MCF 10A (cell line): ENCODE data around the gene COL27A1. TPM values are rescaled to one million over a fixed set of nuclear protein-coding genes. Genes with fewer than 3 reads are reported as not detected.

ENCODE experiments used
- BruUV-seq: library from RNA; stranded (reverse); fragments of 400-500 nt; replicated peaks from 2 replicates; lab custom pipeline; 2021; lab: Mats Ljungman, UMichigan
- CTCF ChIA-PET: fragments of 300-600 bp; sonication (Branson Sonifier 250); formaldehyde crosslinking; extraction: SDS; loops from one replicate; lab custom pipeline; 2021; ENCODE audit warnings: antibody characterized with exemption, inconsistent platforms; lab: Yijun Ruan, JAX
- POLR2A ChIA-PET: fragments of 300-600, 350-650 bp; sonication (Branson Sonifier 250); formaldehyde crosslinking; extraction: SDS; loops from one replicate; lab custom pipeline; 2020; ENCODE audit warnings: antibody characterized with exemption, inconsistent platforms; lab: Yijun Ruan, JAX
- DNase-seq: peaks from one replicate; pipeline ENCODE4 v3.0.0-alpha.2; 2018; ENCODE audit not compliant: unreplicated experiment
- H3K27ac Mint-ChIP-seq: one replicate; pipeline ENCODE4 v1.8.0; 2022; ENCODE audit warnings: mild to moderate bottlenecking, low read depth, mixed read lengths; ENCODE audit not compliant: unreplicated experiment
- H3K27me3 Mint-ChIP-seq: one replicate; pipeline ENCODE4 v1.8.0; 2022; ENCODE audit warnings: mixed read lengths; ENCODE audit not compliant: insufficient read depth, unreplicated experiment
- H3K36me3 Mint-ChIP-seq: one replicate; pipeline ENCODE4 v1.8.0; 2022; ENCODE audit warnings: mild to moderate bottlenecking, moderate library complexity, mixed read lengths; ENCODE audit not compliant: insufficient read depth, unreplicated experiment
- H3K4me1 Mint-ChIP-seq: one replicate; pipeline ENCODE4 v1.8.0; 2022; ENCODE audit warnings: mixed read lengths; ENCODE audit not compliant: insufficient read depth, unreplicated experiment
- H3K4me3 Mint-ChIP-seq: one replicate; pipeline ENCODE4 v1.8.0; 2022; ENCODE audit warnings: mild to moderate bottlenecking, moderate library complexity, mixed read lengths; ENCODE audit not compliant: unreplicated experiment
- H3K9me3 Mint-ChIP-seq: one replicate; pipeline ENCODE4 v1.8.0; 2022; ENCODE audit warnings: mixed read lengths; ENCODE audit not compliant: unreplicated experiment
- intact Hi-C: fragments of 100-400 bp; cut with micrococcal nuclease; formaldehyde crosslinking; loops from 2 replicates; pipeline ENCODE4 v1.14.1; 2022
- total RNA-seq: library from RNA; stranded (reverse); gene quantifications from 2 replicates; pipeline ENCODE4 v1.2.3, GENCODE V29; 2022
- TF ChIP-seq, protein P1 (sequence below): fragments of 200-600 bp; IDR thresholded peaks from one replicate; pipeline ENCODE4 v1.8.0; 2022; ENCODE audit warnings: antibody characterized with exemption, mild to moderate bottlenecking; ENCODE audit not compliant: unreplicated experiment

COL27A1 gene
- total RNA-seq, 1 experiment from 2014 or later: 2.9 TPM

DNA sequence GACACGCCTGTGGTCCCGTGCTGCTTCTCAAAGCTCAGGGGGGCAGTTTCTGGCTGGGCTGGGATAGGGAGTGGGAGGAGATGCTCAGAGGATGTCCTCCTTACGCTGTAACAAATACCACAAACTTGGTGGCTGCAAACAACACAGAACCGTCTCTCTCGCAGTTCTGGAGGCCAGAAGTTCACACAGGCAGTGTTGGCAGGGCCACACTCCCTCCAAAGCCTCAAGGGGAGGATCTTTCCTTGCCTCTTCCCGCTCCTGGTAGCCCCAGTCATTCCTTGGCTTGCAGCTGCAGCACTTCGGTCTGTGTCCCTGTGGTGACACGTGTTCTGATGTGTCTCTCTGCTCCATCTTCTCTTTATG lies 157.2 kb downstream of the COL27A1 start:
- no peak for DNase-seq
- ChIA-PET CTCF (no interaction called here), POLR2A (no interaction called here)
- intact Hi-C loops: no loop called here
- Mint-ChIP-seq H3K9me3 (no peaks in the 10 kb centered on the region), H3K4me3 (no peak overlapping the region), H3K27ac (no peak overlapping the region), H3K36me3 (no peaks in the 10 kb centered on the region), H3K27me3 (no peaks in the 10 kb centered on the region), H3K4me1 (no peaks in the 10 kb centered on the region)
- BruUV-seq: no TSS peak
- TF ChIP-seq, protein P1, sequence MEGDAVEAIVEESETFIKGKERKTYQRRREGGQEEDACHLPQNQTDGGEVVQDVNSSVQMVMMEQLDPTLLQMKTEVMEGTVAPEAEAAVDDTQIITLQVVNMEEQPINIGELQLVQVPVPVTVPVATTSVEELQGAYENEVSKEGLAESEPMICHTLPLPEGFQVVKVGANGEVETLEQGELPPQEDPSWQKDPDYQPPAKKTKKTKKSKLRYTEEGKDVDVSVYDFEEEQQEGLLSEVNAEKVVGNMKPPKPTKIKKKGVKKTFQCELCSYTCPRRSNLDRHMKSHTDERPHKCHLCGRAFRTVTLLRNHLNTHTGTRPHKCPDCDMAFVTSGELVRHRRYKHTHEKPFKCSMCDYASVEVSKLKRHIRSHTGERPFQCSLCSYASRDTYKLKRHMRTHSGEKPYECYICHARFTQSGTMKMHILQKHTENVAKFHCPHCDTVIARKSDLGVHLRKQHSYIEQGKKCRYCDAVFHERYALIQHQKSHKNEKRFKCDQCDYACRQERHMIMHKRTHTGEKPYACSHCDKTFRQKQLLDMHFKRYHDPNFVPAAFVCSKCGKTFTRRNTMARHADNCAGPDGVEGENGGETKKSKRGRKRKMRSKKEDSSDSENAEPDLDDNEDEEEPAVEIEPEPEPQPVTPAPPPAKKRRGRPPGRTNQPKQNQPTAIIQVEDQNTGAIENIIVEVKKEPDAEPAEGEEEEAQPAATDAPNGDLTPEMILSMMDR: no peak

DNA sequence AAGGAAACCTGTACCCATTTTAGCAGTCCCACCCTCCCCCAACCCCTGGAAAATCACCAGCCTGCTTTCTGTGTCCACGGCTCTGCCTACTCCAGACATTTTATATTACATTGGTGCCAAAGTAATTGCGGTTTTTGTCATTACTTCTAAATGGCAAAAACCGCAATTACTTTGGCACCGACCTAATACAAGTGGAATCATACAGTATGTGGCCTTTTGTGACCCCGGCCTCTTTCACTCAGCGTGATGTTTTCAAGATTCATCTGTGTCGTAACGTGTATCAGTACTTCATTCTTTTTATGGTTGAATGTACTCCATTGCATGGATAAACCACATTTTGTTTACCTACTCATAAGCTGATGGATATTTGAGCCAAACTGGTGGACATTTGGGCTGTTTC lies 157.8 kb downstream of the COL27A1 start:
- intact Hi-C loops: no loop called here
- H3K27me3 Mint-ChIP-seq: no peaks in the 10 kb centered on the region
- H3K27ac Mint-ChIP-seq: no peak overlapping the region
- no peak overlapping the region for H3K4me3 Mint-ChIP-seq
- CTCF ChIA-PET: interaction anchor here (1.0 to 1.2 kb wide), 2 partner anchors 8 to 629 kb away, joined by 3 to 4 read pairs; no protein-coding TSS in a partner anchor
- no peaks in the 10 kb centered on the region for H3K36me3 Mint-ChIP-seq
- TF ChIP-seq, protein P1: no peak
- POLR2A ChIA-PET: no interaction called here
- H3K4me1 Mint-ChIP-seq: peaks cover 6% of the 10 kb centered on the region
- H3K9me3 Mint-ChIP-seq: no peaks in the 10 kb centered on the region
- BruUV-seq: no TSS peak
- DNase-seq: no peak

DNA sequence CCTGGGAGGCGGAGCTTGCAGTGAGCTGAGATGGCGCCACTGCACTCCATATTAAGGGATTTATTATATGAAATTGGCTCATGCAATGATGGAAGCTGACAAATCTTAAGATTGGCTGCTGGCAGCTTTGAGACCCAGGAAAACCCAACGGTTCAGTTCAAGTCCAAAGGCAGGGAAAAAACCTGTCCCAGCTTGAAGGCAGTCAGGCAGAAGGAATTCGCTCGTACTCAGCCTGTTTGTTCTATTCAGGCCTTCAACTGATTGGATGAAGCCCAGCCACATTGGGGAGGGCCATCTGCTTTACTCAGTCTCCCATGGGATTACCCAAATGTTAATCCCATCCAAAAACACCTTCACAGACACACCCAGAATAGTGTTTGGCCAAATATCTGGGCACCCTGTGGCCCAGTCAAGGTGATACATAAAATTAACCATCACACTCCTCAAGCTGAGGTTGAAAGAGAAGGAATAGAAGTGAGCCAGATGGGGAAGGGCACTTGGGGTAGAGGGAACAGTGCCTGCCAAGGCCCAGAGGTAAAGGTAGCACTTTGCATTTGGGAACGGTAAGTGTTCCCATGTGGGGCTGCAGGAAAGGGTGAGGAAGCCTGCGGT lies 159.0 kb downstream of the COL27A1 start:
- no TSS peak for BruUV-seq
- ChIA-PET CTCF (interaction anchor here (0.8 to 1.5 kb wide), 4 partner anchors 10 to 232 kb away, joined by 3 to 7 read pairs (median 4); no protein-coding TSS in a partner anchor), POLR2A (no interaction called here)
- H3K36me3 Mint-ChIP-seq: no peaks in the 10 kb centered on the region
- no peaks in the 10 kb centered on the region for H3K27me3 Mint-ChIP-seq
- DNase-seq: no peak
- intact Hi-C loops: no loop called here
- TF ChIP-seq, protein P1: no peak
- no peak overlapping the region for H3K4me3 Mint-ChIP-seq
- H3K4me1 Mint-ChIP-seq: peaks cover 12% of the 10 kb centered on the region
- H3K9me3 Mint-ChIP-seq: no peaks in the 10 kb centered on the region
- no peak overlapping the region for H3K27ac Mint-ChIP-seq

DNA sequence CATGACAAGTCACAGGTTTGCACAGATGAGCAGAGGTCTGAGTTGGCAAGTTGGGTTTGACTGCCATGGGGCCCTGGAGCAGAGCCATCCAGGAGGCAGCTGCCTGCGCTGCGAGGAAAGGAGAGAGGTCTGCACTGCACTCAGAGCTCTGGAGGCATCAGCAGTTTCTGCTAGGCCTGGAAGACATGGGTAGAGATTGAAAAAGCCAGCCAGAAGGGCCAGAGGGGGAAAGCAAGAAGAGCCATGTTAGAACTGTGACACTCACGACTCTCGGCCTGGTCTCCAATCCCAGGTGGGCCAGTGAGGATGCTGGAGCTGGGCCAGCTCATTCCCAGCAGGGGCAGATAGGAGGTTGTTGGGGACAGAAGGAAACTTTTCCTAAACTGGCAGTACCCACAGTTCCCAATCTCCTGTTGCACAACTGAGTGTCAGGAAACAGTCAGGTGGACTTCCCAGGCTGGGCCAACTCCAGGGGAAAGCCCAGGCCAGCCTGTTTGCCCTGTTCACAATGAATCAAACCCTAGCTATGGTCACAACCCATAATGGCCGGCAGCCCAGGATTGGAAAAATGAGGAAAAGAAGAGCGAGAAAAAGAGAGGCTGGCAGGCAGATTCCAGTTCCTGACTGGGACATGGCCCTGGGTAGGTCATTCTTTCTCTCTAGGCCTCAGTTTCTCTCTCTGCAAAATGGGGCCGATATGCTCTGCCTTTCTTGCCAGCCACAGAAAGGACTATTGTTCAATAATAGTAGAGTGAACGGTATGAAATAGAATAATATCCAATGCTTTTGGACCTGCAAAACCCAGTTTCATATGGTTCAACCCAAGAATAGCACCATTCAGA lies 159.8 kb downstream of the COL27A1 start:
- POLR2A ChIA-PET: no interaction called here
- H3K9me3 Mint-ChIP-seq: no peaks in the 10 kb centered on the region

More for the DNA sequence above, 159.8 kb downstream of the COL27A1 start:
- CTCF ChIA-PET: interaction anchor here (0.8 to 1.5 kb wide), 3 partner anchors 23 to 233 kb away, joined by 3 to 7 read pairs (median 4); no protein-coding TSS in a partner anchor
- H3K4me3 Mint-ChIP-seq: no peak overlapping the region
- TF ChIP-seq, protein P1: no peak
- intact Hi-C loops: no loop called here
- peak; percentile 26 for DNase-seq
- no peaks in the 10 kb centered on the region for H3K36me3 Mint-ChIP-seq
- H3K4me1 Mint-ChIP-seq: peaks cover 13% of the 10 kb centered on the region
- H3K27ac Mint-ChIP-seq: no peak overlapping the region
- no TSS peak for BruUV-seq
- no peaks in the 10 kb centered on the region for H3K27me3 Mint-ChIP-seq
